Fibroblast of pulmonary artery (primary cell): ENCODE measurements around the gene ABHD17A.

Source experiments
- DNase-seq: peaks from one replicate; pipeline ENCODE4 v3.0.0-alpha.2; 2010; ENCODE audit warnings: low read depth
- H3K4me3 ChIP-seq: replicated peaks from 2 replicates; pipeline ENCODE4 v1.5.1; 2011; ENCODE audit warnings: low read depth, mild to moderate bottlenecking, control low read depth, low read length, moderate library complexity
- TF ChIP-seq, protein P1 (sequence below): IDR thresholded peaks from 2 replicates; pipeline ENCODE4 v1.5.1; 2011; ENCODE audit warnings: mild to moderate bottlenecking, control low read depth, low read length, inconsistent platforms; ENCODE audit errors: missing control alignments

ABHD17A gene

DNA sequence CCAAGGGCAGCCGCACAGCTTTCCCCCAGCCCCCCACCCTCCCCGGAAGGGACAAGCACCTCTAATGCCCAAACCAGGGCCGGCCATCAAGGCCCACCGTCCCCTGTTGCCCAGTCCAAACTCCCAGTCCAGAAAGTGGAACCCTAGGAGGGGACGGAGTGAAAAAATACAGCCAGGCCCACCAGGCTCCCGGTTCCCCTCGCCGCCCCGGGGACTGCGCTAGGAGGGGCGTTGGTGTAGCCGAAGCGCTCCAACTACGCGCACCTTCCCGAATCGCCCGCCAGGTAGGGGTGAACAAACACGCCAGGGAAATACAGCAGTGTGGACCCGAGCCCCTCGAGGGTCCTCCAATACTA is 23.2 kb downstream of the ABHD17A start:
- TF ChIP-seq, protein P1, sequence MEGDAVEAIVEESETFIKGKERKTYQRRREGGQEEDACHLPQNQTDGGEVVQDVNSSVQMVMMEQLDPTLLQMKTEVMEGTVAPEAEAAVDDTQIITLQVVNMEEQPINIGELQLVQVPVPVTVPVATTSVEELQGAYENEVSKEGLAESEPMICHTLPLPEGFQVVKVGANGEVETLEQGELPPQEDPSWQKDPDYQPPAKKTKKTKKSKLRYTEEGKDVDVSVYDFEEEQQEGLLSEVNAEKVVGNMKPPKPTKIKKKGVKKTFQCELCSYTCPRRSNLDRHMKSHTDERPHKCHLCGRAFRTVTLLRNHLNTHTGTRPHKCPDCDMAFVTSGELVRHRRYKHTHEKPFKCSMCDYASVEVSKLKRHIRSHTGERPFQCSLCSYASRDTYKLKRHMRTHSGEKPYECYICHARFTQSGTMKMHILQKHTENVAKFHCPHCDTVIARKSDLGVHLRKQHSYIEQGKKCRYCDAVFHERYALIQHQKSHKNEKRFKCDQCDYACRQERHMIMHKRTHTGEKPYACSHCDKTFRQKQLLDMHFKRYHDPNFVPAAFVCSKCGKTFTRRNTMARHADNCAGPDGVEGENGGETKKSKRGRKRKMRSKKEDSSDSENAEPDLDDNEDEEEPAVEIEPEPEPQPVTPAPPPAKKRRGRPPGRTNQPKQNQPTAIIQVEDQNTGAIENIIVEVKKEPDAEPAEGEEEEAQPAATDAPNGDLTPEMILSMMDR = no peak

GRCh38 chr19:1861599-1862031 is 23.7 kb downstream of the ABHD17A start:
- TF ChIP-seq, protein P1 = no peak
- no peak for DNase-seq
- peak overlapping the region; percentile 69 for H3K4me3 ChIP-seq

More for the DNA sequence above, 23.2 kb downstream of the ABHD17A start:
- DNase-seq = no peak
- peak overlapping the region; percentile 69 for H3K4me3 ChIP-seq

- H3K4me3 ChIP-seq = peak overlapping the region; percentile 69
- DNase-seq = no peak
- TF ChIP-seq, protein P1 = no peak
Observed at GRCh38 chr19:1860821-1861598, 24.3 kb downstream of the ABHD17A start.

- DNase-seq = peak; percentile 85
- TF ChIP-seq, protein P1 = no peak
- H3K4me3 ChIP-seq = peak overlapping the region; percentile 69
Observed at GRCh38 chr19:1860042-1860775, 25.1 kb downstream of the ABHD17A start.

DNA sequence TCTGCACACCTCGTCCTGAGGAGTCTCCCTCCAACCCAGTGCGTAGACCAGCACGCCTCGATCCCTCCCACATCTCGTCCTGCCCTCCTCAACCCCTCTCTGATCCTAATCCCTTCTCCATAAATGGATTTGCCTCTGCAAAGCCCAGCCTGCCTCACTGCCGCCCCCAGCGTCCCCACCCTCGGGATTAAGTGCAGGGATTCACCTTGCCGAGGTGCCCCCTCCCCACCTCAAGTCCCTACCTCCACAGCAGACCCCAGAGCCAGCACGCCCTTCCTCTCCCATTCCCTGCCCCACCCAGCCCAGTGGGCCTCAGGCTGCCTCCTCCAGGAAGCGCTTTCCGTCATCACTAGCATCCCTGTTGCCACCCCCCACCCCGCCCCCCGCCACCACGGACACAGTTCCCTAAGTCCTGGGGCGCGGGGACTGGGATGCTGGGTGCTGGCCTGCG is 25.9 kb downstream of the ABHD17A start:
- no peak for DNase-seq
- TF ChIP-seq, protein P1 = no peak
- H3K4me3 ChIP-seq = no peak overlapping the region

DNA sequence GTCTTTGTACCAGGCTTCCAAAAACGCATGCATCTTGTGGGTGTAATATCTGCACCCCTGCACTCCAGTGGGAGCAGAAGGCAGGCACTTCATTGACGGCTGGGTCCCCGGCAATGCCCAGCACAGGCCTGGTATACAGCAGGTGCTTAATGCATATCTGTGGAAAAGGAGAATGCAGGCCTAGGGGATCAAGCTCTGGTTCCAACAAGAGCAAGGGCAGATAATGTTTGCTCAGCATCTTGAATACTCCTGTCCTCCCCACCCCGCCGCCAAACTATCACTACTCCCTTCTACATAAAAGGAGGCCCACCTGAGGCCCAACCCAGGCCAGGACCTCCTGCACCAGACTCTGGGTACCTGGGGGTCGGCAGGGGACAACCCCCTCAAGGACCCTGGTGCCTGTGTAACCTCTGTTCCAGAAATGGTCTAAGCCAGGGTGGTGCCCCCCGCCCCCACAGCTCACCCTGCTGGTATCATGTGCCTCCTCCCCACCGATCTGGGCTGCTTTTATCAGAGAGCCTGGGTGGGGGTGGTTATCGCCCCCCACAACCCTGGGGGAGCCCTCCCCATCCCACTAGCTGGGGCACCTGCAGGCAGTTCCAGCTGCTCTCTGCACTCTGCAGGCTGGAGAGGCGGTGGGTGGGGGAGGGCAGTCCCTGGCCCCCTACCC is 26.7 kb downstream of the ABHD17A start:
- TF ChIP-seq, protein P1 = no peak
- H3K4me3 ChIP-seq = no peak overlapping the region
- no peak for DNase-seq
